Measurements from ENCODE around the gene CARNS1.
A peak's percentile ranks its signal among the peaks of the same experiment; 100 is the strongest.

DNA sequence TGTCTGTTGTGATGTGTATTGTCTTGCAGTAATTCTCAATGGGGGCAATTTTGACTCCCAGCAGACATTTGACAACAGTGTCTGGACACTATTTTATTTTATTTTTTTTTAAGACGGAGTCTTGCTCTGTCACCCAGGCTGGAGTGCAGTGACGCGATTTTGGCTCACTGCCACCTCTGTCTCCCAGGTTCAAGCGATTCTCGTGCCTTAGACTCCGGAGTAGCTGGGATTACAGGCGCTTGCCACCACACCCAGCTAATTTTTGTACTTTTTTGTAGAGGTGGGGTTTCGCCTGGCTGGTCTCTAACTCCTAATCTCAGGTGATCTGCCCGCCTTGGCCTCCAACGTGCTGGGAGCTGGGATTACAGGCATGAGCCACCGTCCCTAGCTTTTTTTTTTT lies 14.2 kb downstream of the CARNS1 start:
- TF ChIP-seq POLR2AphosphoS5 (IDR thresholded peaks at IDR 0.05; ENCODE audit: low read length) (peak; percentile 2; the same call in 1 of the 2 replicates), RAD21 (IDR thresholded peaks at IDR 0.05; ENCODE audit: insufficient read depth, low read depth, low read length) (no peak), MXI1 (IDR thresholded peaks at IDR 0.05; ENCODE audit: low read depth, low read length) (no peak), EZH2 (IDR thresholded peaks at IDR 0.05; ENCODE audit: borderline replicate concordance, control insufficient read depth, low read depth, low read length) (no peak), HDAC6 (IDR thresholded peaks at IDR 0.05; ENCODE audit: unreplicated experiment) (no peak)
- TF ChIP-seq, protein P1, sequence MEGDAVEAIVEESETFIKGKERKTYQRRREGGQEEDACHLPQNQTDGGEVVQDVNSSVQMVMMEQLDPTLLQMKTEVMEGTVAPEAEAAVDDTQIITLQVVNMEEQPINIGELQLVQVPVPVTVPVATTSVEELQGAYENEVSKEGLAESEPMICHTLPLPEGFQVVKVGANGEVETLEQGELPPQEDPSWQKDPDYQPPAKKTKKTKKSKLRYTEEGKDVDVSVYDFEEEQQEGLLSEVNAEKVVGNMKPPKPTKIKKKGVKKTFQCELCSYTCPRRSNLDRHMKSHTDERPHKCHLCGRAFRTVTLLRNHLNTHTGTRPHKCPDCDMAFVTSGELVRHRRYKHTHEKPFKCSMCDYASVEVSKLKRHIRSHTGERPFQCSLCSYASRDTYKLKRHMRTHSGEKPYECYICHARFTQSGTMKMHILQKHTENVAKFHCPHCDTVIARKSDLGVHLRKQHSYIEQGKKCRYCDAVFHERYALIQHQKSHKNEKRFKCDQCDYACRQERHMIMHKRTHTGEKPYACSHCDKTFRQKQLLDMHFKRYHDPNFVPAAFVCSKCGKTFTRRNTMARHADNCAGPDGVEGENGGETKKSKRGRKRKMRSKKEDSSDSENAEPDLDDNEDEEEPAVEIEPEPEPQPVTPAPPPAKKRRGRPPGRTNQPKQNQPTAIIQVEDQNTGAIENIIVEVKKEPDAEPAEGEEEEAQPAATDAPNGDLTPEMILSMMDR (IDR thresholded peaks at IDR 0.05 in 2 of 3, conservative IDR thresholded peaks at IDR 0.05 in 1 of 3; ENCODE audit: control insufficient read depth in 2 of 3, extremely low read depth in 1 of 3, insufficient read depth in 1 of 3, low read depth in 3 of 3, low read length in 3 of 3) = no peak
- TF ChIP-seq, protein P2, sequence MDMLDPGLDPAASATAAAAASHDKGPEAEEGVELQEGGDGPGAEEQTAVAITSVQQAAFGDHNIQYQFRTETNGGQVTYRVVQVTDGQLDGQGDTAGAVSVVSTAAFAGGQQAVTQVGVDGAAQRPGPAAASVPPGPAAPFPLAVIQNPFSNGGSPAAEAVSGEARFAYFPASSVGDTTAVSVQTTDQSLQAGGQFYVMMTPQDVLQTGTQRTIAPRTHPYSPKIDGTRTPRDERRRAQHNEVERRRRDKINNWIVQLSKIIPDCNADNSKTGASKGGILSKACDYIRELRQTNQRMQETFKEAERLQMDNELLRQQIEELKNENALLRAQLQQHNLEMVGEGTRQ (IDR thresholded peaks at IDR 0.05; ENCODE audit: borderline replicate concordance, low read depth, low read length) = no peak
- TF ChIP-seq, protein P3, sequence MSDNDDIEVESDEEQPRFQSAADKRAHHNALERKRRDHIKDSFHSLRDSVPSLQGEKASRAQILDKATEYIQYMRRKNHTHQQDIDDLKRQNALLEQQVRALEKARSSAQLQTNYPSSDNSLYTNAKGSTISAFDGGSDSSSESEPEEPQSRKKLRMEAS (IDR thresholded peaks at IDR 0.05; ENCODE audit: low read depth, low read length) = no peak
- TF ChIP-seq, protein P4, sequence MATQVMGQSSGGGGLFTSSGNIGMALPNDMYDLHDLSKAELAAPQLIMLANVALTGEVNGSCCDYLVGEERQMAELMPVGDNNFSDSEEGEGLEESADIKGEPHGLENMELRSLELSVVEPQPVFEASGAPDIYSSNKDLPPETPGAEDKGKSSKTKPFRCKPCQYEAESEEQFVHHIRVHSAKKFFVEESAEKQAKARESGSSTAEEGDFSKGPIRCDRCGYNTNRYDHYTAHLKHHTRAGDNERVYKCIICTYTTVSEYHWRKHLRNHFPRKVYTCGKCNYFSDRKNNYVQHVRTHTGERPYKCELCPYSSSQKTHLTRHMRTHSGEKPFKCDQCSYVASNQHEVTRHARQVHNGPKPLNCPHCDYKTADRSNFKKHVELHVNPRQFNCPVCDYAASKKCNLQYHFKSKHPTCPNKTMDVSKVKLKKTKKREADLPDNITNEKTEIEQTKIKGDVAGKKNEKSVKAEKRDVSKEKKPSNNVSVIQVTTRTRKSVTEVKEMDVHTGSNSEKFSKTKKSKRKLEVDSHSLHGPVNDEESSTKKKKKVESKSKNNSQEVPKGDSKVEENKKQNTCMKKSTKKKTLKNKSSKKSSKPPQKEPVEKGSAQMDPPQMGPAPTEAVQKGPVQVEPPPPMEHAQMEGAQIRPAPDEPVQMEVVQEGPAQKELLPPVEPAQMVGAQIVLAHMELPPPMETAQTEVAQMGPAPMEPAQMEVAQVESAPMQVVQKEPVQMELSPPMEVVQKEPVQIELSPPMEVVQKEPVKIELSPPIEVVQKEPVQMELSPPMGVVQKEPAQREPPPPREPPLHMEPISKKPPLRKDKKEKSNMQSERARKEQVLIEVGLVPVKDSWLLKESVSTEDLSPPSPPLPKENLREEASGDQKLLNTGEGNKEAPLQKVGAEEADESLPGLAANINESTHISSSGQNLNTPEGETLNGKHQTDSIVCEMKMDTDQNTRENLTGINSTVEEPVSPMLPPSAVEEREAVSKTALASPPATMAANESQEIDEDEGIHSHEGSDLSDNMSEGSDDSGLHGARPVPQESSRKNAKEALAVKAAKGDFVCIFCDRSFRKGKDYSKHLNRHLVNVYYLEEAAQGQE (IDR thresholded peaks at IDR 0.05; ENCODE audit: low read depth, low read length) = no peak
